GM12872 (cell line): ENCODE data around the gene NOP9.

Experiments
- TF ChIP-seq, protein P1 (sequence below): IDR thresholded peaks from 3 replicates; pipeline ENCODE4 v1.5.1; 2011; ENCODE audit warnings: low read depth, mild to moderate bottlenecking, low read length, moderate library complexity; ENCODE audit not compliant: insufficient read depth

NOP9 gene

DNA sequence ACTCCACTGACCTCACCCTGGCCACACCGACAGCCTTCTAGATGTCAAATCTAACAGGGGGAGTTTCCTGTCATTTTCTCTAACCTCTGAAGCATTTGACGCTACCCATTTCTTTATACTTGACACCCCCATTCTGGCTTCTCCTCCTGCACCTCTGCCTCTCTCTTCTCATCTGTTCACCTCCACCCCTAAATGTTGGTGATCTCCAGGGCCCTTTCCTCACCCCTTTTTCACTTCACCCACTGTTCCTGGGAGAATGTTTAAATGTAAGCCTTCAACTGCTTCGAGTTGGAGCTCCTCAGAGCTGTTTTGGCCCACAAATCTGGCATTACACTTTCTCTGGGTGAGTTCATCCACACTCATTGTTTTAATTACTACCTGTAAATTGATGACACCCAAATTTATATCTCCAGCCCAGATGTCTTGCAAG is 27.8 kb upstream of the NOP9 start:
- TF ChIP-seq, protein P1, sequence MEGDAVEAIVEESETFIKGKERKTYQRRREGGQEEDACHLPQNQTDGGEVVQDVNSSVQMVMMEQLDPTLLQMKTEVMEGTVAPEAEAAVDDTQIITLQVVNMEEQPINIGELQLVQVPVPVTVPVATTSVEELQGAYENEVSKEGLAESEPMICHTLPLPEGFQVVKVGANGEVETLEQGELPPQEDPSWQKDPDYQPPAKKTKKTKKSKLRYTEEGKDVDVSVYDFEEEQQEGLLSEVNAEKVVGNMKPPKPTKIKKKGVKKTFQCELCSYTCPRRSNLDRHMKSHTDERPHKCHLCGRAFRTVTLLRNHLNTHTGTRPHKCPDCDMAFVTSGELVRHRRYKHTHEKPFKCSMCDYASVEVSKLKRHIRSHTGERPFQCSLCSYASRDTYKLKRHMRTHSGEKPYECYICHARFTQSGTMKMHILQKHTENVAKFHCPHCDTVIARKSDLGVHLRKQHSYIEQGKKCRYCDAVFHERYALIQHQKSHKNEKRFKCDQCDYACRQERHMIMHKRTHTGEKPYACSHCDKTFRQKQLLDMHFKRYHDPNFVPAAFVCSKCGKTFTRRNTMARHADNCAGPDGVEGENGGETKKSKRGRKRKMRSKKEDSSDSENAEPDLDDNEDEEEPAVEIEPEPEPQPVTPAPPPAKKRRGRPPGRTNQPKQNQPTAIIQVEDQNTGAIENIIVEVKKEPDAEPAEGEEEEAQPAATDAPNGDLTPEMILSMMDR: no peak

GRCh38 chr14:24272467-24272866 is 27.2 kb upstream of the NOP9 start:
- TF ChIP-seq, protein P1: no peak

DNA sequence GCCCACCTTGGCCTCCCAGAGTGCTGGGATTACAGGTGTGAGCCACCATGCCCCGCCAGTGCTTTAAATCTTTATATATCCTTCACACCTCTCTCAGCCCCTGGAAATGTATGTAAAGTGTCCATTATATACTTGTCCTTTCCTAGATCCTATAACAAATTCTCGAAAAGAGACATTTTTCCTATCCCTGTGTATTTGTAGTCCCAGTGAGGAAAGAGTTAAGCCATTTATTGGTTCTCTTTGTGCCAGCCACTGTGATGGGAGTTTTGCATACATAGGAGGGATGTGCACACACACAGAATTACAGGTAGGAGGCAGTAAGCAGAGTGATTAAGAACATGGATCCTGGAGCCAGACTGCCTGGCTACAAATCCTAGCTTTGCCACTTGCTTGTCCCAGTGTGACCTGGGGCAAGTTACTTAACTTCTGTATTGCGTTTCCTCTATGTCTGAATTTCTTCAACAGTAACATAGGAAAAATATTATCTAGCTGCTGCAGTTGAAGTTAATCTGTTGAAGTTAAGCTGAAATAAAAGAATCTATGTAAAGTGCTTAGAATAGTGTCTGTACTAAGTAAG is 26.1 kb upstream of the NOP9 start:
- TF ChIP-seq, protein P1: peak; percentile 33; the same call in 1 of the 3 replicates

DNA sequence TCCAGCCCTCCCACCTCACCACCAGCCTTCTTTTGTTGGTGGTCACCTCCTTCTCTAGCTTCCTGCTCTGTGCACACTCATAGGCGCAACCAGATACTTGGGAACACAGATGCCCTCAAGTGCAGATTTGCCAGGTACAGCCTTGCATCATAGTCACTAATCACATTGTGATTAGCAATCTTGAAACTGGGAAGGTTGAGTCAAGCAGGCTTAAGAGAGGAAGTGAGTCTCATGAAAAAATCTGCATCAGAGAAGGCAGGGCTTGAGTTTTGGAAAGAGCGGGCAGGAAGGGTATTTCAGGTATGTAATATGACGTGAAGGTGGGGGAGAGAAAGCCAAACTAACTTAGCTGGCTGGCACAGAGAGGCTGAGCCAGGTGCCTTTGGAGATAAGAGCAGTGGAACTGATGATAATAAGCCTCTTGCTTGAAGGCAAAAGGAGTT is 25.5 kb upstream of the NOP9 start:
- TF ChIP-seq, protein P1: no peak

DNA sequence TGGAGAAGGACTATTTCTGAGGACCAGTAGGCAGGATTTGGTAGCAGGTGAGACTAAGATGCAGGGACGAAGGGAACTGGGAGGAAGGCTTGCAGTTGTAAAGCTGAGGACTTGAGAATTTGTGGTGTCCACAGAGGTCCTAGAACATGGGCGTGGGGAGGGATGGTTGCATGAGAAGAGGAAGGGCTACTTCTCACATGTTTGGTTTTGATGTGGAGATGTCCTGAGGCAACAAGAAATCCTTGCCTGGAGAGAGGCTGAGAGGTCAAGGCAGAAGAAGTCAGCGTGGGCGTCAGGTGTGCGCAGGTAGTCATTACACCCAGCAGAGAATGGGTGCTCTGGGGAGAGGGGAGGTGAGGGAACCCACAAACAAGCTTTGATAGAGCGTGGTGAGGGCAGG is 22.6 kb upstream of the NOP9 start:
- TF ChIP-seq, protein P1: no peak

DNA sequence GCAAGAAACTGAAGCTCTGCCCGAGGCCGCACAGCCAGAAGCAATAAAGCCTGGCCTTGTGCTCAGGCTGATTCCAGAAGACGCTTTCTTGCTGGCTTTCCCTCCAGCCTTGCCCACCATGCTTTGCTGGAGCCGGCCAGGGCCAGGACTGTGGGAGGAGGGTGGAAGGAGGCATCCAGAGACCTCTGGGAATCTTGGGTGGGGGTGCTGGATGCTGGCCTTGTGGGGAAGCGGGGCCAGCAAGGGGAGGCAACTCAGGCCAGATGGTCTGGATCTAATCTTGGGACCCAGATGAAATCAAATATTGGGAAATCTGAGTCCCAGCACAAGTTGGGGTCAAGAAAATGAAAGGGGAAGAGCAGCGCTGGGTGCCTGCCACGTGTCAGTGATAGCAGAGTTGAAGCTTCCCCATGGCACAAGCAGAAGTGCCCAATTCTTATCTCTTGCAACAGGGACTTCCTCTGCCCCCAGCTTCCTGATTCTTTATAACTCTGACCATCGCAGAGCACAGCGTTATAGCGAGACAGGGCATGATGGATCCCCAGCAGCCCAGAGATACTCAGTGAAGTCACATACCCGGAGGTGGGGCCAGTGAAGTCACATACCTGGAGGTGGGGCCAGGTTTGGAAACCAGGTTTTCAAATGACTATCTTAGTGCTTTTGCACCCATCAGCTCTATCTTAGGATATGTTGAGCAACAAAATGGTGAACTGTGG is 21.9 kb upstream of the NOP9 start:
- TF ChIP-seq, protein P1: no peak

- TF ChIP-seq, protein P1: no peak
These were observed 21.2 kb upstream of the NOP9 start for GRCh38 chr14:24278424-24278823.
